Thoracic aorta (tissue), 2 donors: ENCODE results near the gene TTC23. TPM values are rescaled to one million over a fixed set of nuclear protein-coding genes. Genes with fewer than 3 reads are reported as not detected.

Experiments used
- ATAC-seq: fragments of 150-250 bp; one replicate; pipeline ENCODE4 v1.8.0; 2017; ENCODE audit warnings: low read depth; ENCODE audit not compliant: insufficient number of reproducible peaks, low FRiP score
- DNase-seq: peaks from one replicate; pipeline ENCODE4 v3.0.0-alpha.2; 2020; ENCODE audit warnings: low spot score
- H3K27ac ChIP-seq, 2 donors: fragments of 200-600 bp; sonication (generic); 1 replicate in 1 of 2; 2 replicates in 1 of 2; pipeline ENCODE4 v1.5.1; 2016; ENCODE audit warnings: mild to moderate bottlenecking in 2 of 2, moderate library complexity in 2 of 2
- H3K27me3 ChIP-seq: fragments of 200-600 bp; sonication (generic); replicated peaks from 2 replicates; pipeline ENCODE4 v1.6.0; 2016; ENCODE audit warnings: mild to moderate bottlenecking; ENCODE audit not compliant: insufficient read depth
- H3K36me3 ChIP-seq: fragments of 200-600 bp; sonication (generic); one replicate; pipeline ENCODE4 v1.5.1; 2016
- H3K4me1 ChIP-seq, 2 donors: fragments of 200-600 bp; sonication (generic); 1 replicate in 1 of 2; 2 replicates in 1 of 2; pipeline versions ENCODE4 v1.5.1 to v1.6.0; 2016; ENCODE audit warnings: low read depth in 2 of 2, mild to moderate bottlenecking in 1 of 2; ENCODE audit not compliant: control insufficient read depth in 1 of 2
- H3K4me3 ChIP-seq: fragments of 200-600 bp; sonication (generic); 2 replicates; pipeline ENCODE4 v1.5.1; 2016; ENCODE audit warnings: mild to moderate bottlenecking
- H3K9me3 ChIP-seq: fragments of 200-600 bp; sonication (generic); 2 replicates; pipeline ENCODE4 v1.5.1; 2016
- CTCF ChIP-seq: fragments of 200-600 bp; sonication (generic); IDR thresholded peaks from one replicate; pipeline ENCODE4 v1.5.1; 2019; ENCODE audit warnings: antibody characterized with exemption
- total RNA-seq, 2 donors: library from RNA; depleted of rRNA; stranded (reverse); fragments of >200 nt; gene quantifications; one replicate each; pipeline versions ENCODE4 v1.1.0 to v1.2.3, GENCODE V29; 2016

The TTC23 gene
- total RNA-seq, 2 donors from 2014 or later: 14.2 to 32.8 TPM

- H3K4me3 ChIP-seq: peak within 1 kb of the TSS; percentile 75
- no peaks in the 10 kb centered on the region for H3K36me3 ChIP-seq
- no peaks in the 10 kb centered on the region for H3K9me3 ChIP-seq
- H3K4me1 ChIP-seq: peaks cover 18 to 41% of the 10 kb centered on the region in 2 donors
- ATAC-seq: peak; percentile 95
- DNase-seq: peak; percentile 96
- no peaks in the 10 kb centered on the region for H3K27me3 ChIP-seq
- peak within 1 kb of the TSS; percentile 89 to 98 for H3K27ac ChIP-seq
- no peak for TF ChIP-seq CTCF
Measured at GRCh38 chr15:99250857-99251841, 1.8 kb upstream of the TTC23 start, which contains the start of gene LRRC28. Gene LRRC28 (plus strand): TSS chr15:99251481. CDS start chr15:99255958, 4,477 bp downstream.

- no peaks in the 10 kb centered on the region for H3K36me3 ChIP-seq
- H3K4me3 ChIP-seq: peak overlapping the region; percentile 75
- no peaks in the 10 kb centered on the region for H3K27me3 ChIP-seq
- ATAC-seq (no peak), DNase-seq (no peak)
- H3K4me1 ChIP-seq: peaks cover 18 to 41% of the 10 kb centered on the region in 2 donors
- no peaks in the 10 kb centered on the region for H3K9me3 ChIP-seq
- no peak for TF ChIP-seq CTCF
- peak overlapping the region; percentile 89 to 98 for H3K27ac ChIP-seq
Measured at GRCh38 chr15:99250494-99250856, 1.1 kb upstream of the TTC23 start.

- H3K9me3 ChIP-seq: no peaks in the 10 kb centered on the region
- no peak for DNase-seq
- H3K4me3 ChIP-seq: peak overlapping the region; percentile 75
- H3K27ac ChIP-seq: peak overlapping the region; percentile 89 to 98
- H3K4me1 ChIP-seq: peaks cover 18 to 41% of the 10 kb centered on the region in 2 donors
- ATAC-seq: no peak
- H3K27me3 ChIP-seq: no peaks in the 10 kb centered on the region
- no peaks in the 10 kb centered on the region for H3K36me3 ChIP-seq
- TF ChIP-seq CTCF: no peak
Measured at GRCh38 chr15:99250001-99250400, 620 bp upstream of the TTC23 start.

GRCh38 chr15:99248000-99248715 is 1.2 kb downstream of the TTC23 start:
- Histone ChIP-seq H3K4me1 (peaks cover 18 to 41% of the 10 kb centered on the region in 2 donors), H3K9me3 (no peaks in the 10 kb centered on the region), H3K36me3 (no peaks in the 10 kb centered on the region), H3K27me3 (no peaks in the 10 kb centered on the region), H3K4me3 (peak overlapping the region; percentile 75), H3K27ac (no peak overlapping the region)
- ATAC-seq (no peak), DNase-seq (no peak)
- no peak for TF ChIP-seq CTCF

- Histone ChIP-seq H3K27ac (no peak overlapping the region), H3K4me1 (peaks cover 13 to 33% of the 10 kb centered on the region in 2 donors), H3K27me3 (no peaks in the 10 kb centered on the region), H3K9me3 (no peaks in the 10 kb centered on the region), H3K36me3 (no peaks in the 10 kb centered on the region), H3K4me3 (no peak overlapping the region)
- no peak for TF ChIP-seq CTCF
- DNase-seq (no peak), ATAC-seq (no peak)
Measured at GRCh38 chr15:99247062-99247461, 2.3 kb downstream of the TTC23 start.
